Measurements from ENCODE around the gene SMARCC2. TPM values are rescaled to one million over a fixed set of nuclear protein-coding genes. Genes with fewer than 3 reads are reported as not detected.
A peak's percentile ranks its signal among the peaks of the same experiment; 100 is the strongest.

The SMARCC2 gene
- total RNA-seq, 1 experiment from 2014 or later, result 99.7 TPM

- RAD21 ChIA-PET (ENCODE audit: low non-redundant PET in 1 of 2, low total read pairs in 2 of 2, uncharacterized antibody in 2 of 2, unreplicated experiment in 2 of 2), result no interaction called here
- peak overlapping the region; percentile 84 for H3K27ac ChIP-seq (ENCODE audit: low read depth, low read length)
- no peaks in the 10 kb centered on the region for H4K20me1 ChIP-seq (ENCODE audit: insufficient read depth)
Observed at GRCh38 chr12:56188131-56188777, 1.0 kb downstream of the SMARCC2 start.

More at GRCh38 chr12:56188131-56188777, 1.0 kb downstream of the SMARCC2 start:
- DNase-seq (ENCODE audit: low read depth, low spot score) (no peak), ATAC-seq (no peak)
- no peaks in the 10 kb centered on the region for H3K9me2 ChIP-seq (ENCODE audit: insufficient read depth)
- peak overlapping the region; percentile 86 to 88 for H3K4me3 ChIP-seq (replicated peaks in 1 of 2; ENCODE audit: low read depth in 1 of 2, low read length in 2 of 2)
- TF ChIP-seq POLR2A (IDR thresholded peaks at IDR 0.05; ENCODE audit: borderline replicate concordance, extremely low read depth, insufficient read depth, insufficient read length) (no peak), ZFX (IDR thresholded peaks at IDR 0.05) (no peak), MAX (IDR thresholded peaks at IDR 0.05) (no peak), FOSL1 (IDR thresholded peaks at IDR 0.05; ENCODE audit: low read depth) (no peak), EZH2 (IDR thresholded peaks at IDR 0.05) (no peak), TCF7L2 (IDR thresholded peaks at IDR 0.05; ENCODE audit: borderline replicate concordance, extremely low read depth, insufficient read depth, insufficient read length) (no peak), CEBPB (IDR thresholded peaks at IDR 0.05; ENCODE audit: low read depth) (no peak), POLR2AphosphoS5 (IDR thresholded peaks at IDR 0.05; ENCODE audit: low read depth, low read length) (no peak), RAD21 (IDR thresholded peaks at IDR 0.05; ENCODE audit: low read depth) (no peak), ZBTB33 (IDR thresholded peaks at IDR 0.05; ENCODE audit: extremely low read depth, insufficient replicate concordance, low read length) (no peak), JUND (IDR thresholded peaks at IDR 0.05) (no peak), ELF1 (IDR thresholded peaks at IDR 0.05; ENCODE audit: borderline replicate concordance, low read depth) (no peak), ZNF274 (IDR thresholded peaks at IDR 0.05; ENCODE audit: low read depth, low read length) (no peak)
- H3K4me1 ChIP-seq (ENCODE audit: control insufficient read depth in 1 of 2, insufficient read depth in 2 of 2, low read length in 2 of 2), result peaks cover 17 to 26% of the 10 kb centered on the region in 2 experiments
- BruUV-seq (replicated peaks), result no TSS peak
- peaks cover 37% of the 10 kb centered on the region for H3K79me2 ChIP-seq (ENCODE audit: insufficient read depth, low read length)
- H3K9me3 ChIP-seq (ENCODE audit: control insufficient read depth in 1 of 2, insufficient read depth in 1 of 2, low read depth in 1 of 2, low read length in 2 of 2), result no peaks in the 10 kb centered on the region
- H3K27me3 ChIP-seq (ENCODE audit: insufficient read depth, low read length), result no peaks in the 10 kb centered on the region
- ChIA-PET POLR2A (interaction anchor here (0.6 to 2.7 kb wide), 4 partner anchors 34 to 458 kb away, joined by 3 to 17 read pairs (median 10); partner anchors contain the start of genes ATP5F1B, ESYT1, RNF41 and ZC3H10), CTCF (interaction anchor here (0.6 to 3.3 kb wide), 5 partner anchors 9 to 449 kb away, joined by 3 to 29 read pairs (median 18); partner anchors contain the start of genes ESYT1 and ZC3H10)
- intact Hi-C loops (cut with micrococcal nuclease), result no loop called here
- H2AFZ ChIP-seq (ENCODE audit: low read depth, low read length, poor library complexity, severe bottlenecking), result no peak overlapping the region
- H3K36me3 ChIP-seq (ENCODE audit: control insufficient read depth in 1 of 2, insufficient read depth in 2 of 2, low read length in 2 of 2), result peaks cover 20 to 28% of the 10 kb centered on the region in 2 experiments; a peak in 3 of 4 replicates
- H3K4me2 ChIP-seq (ENCODE audit: low read length), result peak overlapping the region; percentile 90
- peak overlapping the region; percentile 87 for H3K9ac ChIP-seq (ENCODE audit: low read length)
